GM12878 (cell line): ENCODE measurements around the gene IFNE.

Experiments
- BCL11A ChIP-seq: IDR thresholded peaks from 2 replicates; pipeline ENCODE4 v1.6.1; 2011; ENCODE audit warnings: low read depth, low read length
- CTCF ChIP-seq, 3 experiments: IDR thresholded peaks in 2 of 3; conservative IDR thresholded peaks in 1 of 3; 2 replicates each; pipeline ENCODE4 v1.5.1; 2011; ENCODE audit warnings: low read depth in 3 of 3, low read length in 3 of 3, mild to moderate bottlenecking in 3 of 3, control low read depth in 2 of 3, moderate library complexity in 2 of 3, inconsistent platforms in 1 of 3, mixed read lengths in 1 of 3; ENCODE audit not compliant: control insufficient read depth in 2 of 3, insufficient read depth in 1 of 3; ENCODE audit errors: extremely low read depth in 1 of 3
- NR2C2 ChIP-seq: IDR thresholded peaks from 2 replicates; pipeline ENCODE4 v1.6.1; 2011; ENCODE audit warnings: borderline replicate concordance, low read depth; ENCODE audit not compliant: control insufficient read depth, insufficient read length
- SMARCA5 ChIP-seq: fragments of 450-650 bp; IDR thresholded peaks from 2 replicates; pipeline ENCODE4 v1.6.1; 2017; ENCODE audit warnings: mild to moderate bottlenecking
- ZNF24 ChIP-seq: fragments of 450-650 bp; IDR thresholded peaks from 2 replicates; pipeline ENCODE4 v1.6.1; 2017; ENCODE audit warnings: antibody characterized with exemption, mild to moderate bottlenecking

DNA sequence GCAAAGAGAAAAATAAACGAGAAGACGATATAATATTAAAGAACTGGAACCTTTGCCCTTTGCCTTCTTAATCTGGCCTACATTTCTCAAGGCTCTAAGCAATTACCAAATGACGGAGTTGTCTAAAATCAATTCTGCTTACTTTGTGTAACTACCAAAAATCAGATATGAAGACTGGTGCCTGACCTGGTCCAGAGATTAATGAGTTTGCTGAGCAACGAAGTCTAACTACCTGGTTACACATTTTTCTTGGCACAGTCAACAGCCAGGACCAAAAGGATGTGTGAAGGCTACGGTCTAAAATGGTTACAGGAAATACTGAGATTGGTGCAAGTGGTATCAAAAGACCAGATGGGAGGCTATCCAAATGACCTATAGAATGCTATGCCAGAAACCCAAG, 17.8 kb upstream of the IFNE start:
- TF ChIP-seq SMARCA5 (no peak), CTCF (IDR thresholded peaks at IDR 0.05 in 2 of 3, conservative IDR thresholded peaks at IDR 0.05 in 1 of 3; ENCODE audit: control insufficient read depth in 2 of 3, extremely low read depth in 1 of 3, insufficient read depth in 1 of 3, low read depth in 3 of 3, low read length in 3 of 3) (no peak), ZNF24 (no peak), BCL11A (no peak), NR2C2 (no peak)
